Germinal center (tissue), 1 donor: Measurements from ENCODE around the gene SEC63.
"Not testable (repeated sequence)": the region's sequence is repeated elsewhere in the genome, so short reads cannot be mapped to it uniquely, and the experiment has no call there.

ENCODE experiments used
- DNase-seq: peaks from one replicate; pipeline ENCODE4 v3.0.0; 2012; ENCODE audit warnings: mixed read lengths, low spot score

SEC63 gene, protein sequence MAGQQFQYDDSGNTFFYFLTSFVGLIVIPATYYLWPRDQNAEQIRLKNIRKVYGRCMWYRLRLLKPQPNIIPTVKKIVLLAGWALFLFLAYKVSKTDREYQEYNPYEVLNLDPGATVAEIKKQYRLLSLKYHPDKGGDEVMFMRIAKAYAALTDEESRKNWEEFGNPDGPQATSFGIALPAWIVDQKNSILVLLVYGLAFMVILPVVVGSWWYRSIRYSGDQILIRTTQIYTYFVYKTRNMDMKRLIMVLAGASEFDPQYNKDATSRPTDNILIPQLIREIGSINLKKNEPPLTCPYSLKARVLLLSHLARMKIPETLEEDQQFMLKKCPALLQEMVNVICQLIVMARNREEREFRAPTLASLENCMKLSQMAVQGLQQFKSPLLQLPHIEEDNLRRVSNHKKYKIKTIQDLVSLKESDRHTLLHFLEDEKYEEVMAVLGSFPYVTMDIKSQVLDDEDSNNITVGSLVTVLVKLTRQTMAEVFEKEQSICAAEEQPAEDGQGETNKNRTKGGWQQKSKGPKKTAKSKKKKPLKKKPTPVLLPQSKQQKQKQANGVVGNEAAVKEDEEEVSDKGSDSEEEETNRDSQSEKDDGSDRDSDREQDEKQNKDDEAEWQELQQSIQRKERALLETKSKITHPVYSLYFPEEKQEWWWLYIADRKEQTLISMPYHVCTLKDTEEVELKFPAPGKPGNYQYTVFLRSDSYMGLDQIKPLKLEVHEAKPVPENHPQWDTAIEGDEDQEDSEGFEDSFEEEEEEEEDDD

GRCh38 chr6:107957909-107958688, at the start of gene SEC63:
Gene SEC63 (minus strand): TSS chr6:107958208. CDS start chr6:107958009, 199 bp downstream.
- DNase-seq, result peak; percentile 96

DNA sequence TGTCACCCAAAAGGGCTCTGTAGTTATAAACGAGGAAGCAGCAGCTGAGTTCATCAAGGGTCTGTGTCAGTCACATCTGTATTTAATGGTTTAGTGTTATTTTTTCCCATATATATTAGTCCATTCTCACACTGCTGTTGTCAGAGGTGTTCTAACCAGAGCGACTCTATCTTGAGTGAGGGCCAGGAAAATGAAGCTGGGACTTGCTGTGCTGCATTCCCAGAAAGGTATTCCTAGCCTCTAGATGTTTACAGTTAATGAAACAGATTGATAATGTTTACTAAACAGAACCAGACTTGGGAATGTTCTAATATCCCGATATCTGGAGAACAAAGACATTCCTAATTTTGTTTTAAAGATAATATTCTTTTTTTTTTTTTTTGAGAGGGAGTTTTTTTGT, 48.0 kb upstream of the SEC63 start:
- DNase-seq, result no peak

DNA sequence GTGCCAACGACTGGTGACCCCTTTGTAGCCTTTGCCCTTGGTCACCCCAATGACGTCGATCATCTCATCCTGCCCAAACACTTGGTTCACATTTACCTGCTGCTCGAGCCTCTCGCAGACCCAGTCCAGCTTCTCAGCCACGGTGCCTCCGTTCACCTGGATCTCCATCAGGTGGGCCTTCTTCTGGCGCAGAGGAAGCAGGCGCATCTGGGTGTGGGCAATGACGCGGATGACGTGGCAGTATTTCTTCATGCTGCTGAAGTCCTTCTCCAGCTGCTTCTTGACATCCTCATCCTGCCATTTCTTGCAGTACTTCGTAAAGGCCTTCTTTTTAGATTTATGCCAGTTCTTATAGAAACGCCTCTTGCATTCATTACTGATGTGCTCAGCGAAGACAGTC, 46.9 kb upstream of the SEC63 start:
- DNase-seq, result no peak

GRCh38 chr6:108002365-108003221, 44.6 kb upstream of the SEC63 start:
- no peak for DNase-seq

DNA sequence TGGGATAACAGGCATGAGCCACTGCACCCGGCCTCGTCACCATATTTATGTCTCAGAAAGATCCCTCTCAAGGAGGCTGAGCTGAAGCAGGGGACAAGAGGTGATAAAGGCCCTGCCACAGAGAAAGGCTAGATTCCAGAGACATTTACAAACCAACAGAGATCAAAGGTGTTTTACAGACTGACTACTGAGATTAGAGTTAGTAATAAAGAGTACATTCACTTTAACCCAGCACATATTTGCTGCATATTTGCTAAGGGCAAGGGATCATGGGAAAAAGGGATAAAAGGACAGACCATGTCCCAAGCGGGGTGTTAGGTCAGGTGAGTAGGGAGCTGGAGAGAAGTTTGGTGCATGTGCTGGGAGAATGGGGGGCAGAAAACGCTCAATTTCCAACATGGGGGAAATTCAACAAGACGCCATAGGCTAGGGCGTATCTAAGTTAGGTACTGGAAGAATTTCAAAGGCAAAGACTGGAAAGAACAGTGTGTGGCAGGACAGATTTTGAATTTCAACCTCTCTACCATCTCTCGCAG, 43.8 kb upstream of the SEC63 start:
- no peak for DNase-seq

GRCh38 chr6:108000259-108000658, 42.3 kb upstream of the SEC63 start:
- DNase-seq, result not testable (repeated sequence)

GRCh38 chr6:107999341-107999740, 41.3 kb upstream of the SEC63 start:
- DNase-seq, result no peak

DNA sequence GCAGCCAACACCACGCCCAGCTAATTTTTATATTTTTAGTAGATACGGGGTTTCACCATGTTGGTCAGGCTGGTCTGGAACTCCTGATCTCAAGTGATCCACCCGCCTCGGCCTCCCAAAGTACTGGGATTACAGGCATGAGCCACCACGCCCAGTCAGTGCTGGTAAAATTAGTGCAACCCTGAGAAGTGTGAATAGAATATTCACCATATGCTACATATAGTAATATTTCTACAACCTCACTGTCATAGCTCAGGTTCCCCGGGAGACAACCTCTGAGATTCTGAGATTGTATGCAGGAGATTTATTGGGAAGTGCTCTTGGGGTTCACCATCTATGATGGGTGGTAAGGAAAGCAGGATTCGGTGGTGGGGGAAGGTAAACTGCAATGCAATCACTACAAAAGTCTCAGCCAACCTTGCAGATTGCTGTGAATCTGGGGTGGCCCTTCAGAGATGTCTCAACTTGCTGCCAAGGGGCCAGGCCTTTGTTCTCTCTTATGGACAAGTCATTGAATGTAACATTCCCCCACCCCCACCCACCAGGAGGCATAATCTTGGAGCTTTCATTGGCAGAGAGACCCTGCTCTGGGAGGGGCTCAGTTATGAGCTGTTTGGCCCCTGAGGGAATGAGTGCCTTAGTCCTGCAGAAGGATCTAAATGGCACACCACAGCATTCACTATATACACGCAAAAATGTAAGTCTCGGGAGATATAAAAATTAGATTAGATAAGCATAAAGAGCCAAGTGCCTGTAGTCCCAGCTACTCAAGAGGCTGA, 34.0 kb upstream of the SEC63 start:
- no peak for DNase-seq

- no peak for DNase-seq
Measured at GRCh38 chr6:107991061-107991460, 33.1 kb upstream of the SEC63 start.

DNA sequence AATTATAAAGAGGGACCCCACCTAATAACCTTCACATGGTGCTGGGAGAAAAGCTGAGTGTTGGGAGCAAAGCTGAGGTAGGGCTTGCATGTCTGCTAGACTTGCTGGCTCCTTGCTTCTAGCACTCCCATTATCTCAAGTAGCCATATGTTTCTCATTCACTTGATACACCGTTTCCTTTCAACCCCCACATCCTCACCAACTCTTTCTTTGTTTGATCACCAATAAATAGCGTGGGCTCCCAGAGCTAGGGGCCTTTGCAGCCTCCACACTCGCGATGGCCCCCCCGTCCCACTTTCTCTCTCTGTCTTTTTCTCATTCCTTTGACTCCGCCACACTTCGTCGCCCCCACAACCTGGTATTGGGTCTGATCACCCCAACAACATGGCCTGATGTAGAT, 32.6 kb upstream of the SEC63 start:
- DNase-seq, result not testable (repeated sequence)

GRCh38 chr6:107989166-107990094, 31.4 kb upstream of the SEC63 start:
- no peak for DNase-seq

- DNase-seq, result no peak
Measured at GRCh38 chr6:107988570-107988969, 30.6 kb upstream of the SEC63 start.

GRCh38 chr6:107987805-107988204, 29.8 kb upstream of the SEC63 start:
- no peak for DNase-seq

GRCh38 chr6:107985701-107986100, 27.7 kb upstream of the SEC63 start:
- DNase-seq, result no peak

- no peak for DNase-seq
Measured at GRCh38 chr6:107983811-107984210, 25.8 kb upstream of the SEC63 start.

DNA sequence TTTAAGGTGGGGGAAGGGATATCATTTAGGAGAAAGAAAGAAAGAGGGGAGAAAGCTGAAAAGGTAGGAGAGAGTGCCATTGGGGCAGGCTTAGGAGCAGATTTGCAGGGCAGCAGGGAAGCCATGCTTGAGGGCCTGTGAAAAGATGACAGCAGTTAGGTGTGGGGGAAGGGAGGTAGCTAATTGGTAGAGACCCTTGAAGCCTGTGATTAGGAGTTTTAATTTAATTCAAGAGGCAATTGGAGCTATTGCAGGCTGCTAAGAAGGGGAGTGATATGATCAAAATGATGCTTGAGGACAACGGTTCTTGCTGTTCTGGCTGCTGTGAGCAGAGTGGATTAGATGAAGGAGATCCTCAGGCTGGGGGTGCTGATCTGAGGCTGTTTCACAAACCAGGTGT, 24.5 kb upstream of the SEC63 start:
- DNase-seq, result no peak

DNA sequence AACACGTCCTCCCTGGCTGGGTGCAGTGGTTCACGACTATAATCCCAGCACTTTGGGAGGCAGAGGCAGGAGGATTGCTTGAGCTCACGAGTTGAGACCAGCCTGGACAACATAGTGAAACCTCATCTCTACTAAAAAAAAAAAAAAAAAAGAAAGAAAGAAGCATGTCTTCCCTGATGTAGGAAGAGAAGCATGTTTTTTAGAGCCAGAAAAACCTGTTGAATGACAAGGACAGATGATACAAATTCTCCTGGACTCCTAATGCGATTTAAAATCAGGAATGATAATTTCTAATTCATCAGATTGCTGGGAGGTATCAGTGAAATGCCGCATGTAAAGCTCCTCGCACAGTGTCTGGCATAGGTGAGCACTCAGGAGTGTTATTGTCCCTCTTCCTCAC, 23.7 kb upstream of the SEC63 start:
- no peak for DNase-seq

- DNase-seq, result no peak
Measured at GRCh38 chr6:107977283-107977682, 19.3 kb upstream of the SEC63 start.

DNA sequence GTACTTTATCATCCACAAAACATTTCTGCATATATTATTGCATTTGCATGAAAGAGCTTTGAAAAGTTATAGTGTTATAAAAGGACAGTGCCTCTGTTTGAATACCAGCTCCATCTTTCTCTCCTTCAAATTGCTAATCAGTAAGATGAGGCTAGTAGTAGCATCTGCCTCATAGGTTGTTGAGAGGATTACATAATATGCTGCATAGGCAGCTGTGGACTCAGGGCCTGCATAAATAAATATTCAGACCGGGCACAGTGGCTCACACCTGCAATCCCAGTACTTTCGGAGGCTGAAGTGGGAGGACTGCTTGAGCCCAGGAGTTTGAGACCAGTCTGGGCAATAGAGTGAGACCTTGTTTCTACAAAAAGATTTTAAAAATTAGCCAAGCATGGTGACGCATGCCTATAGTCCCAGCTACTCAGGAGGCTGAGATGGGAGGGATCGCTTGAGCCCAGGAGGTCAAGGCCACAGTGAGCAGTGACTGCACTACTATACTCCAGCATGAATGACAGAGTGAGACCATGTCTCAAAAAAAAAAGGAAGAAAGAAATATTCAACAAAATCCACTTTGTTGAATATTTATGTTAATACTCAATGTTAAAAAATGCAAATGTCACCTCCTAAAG, 18.3 kb upstream of the SEC63 start:
- DNase-seq, result no peak
